Loucy (cell line): ENCODE data around the gene ANKRD39.

ENCODE experiments used
- H2AFZ ChIP-seq: fragments of 200-600 bp; sonication (generic); 2 replicates; pipeline ENCODE4 v1.6.0; 2016; ENCODE audit warnings: antibody characterized with exemption, mild to moderate bottlenecking, low read length, moderate library complexity
- H3F3A ChIP-seq: fragments of 200-600 bp; 2 replicates; pipeline ENCODE4 v1.6.0; 2016; ENCODE audit warnings: antibody characterized with exemption, low read depth, mild to moderate bottlenecking
- H3K27me3 ChIP-seq: fragments of 200-600 bp; sonication (generic); 2 replicates; pipeline ENCODE4 v1.6.1; 2014; ENCODE audit warnings: low read length, mild to moderate bottlenecking; ENCODE audit not compliant: insufficient read depth, poor library complexity, severe bottlenecking
- H3K36me3 ChIP-seq: fragments of 200-600 bp; sonication (generic); 2 replicates; pipeline ENCODE4 v1.6.1; 2016; ENCODE audit warnings: low read length; ENCODE audit not compliant: insufficient read depth
- H3K4me1 ChIP-seq: fragments of 200-600 bp; sonication (generic); 2 replicates; pipeline ENCODE4 v1.5.1; 2014; ENCODE audit warnings: low read length, mild to moderate bottlenecking; ENCODE audit not compliant: insufficient read depth, poor library complexity, severe bottlenecking
- H3K4me2 ChIP-seq: fragments of 200-600 bp; sonication (generic); 2 replicates; pipeline ENCODE4 v1.6.0; 2014; ENCODE audit warnings: antibody characterized with exemption, low read length, low read depth, mild to moderate bottlenecking; ENCODE audit not compliant: poor library complexity, severe bottlenecking
- H3K4me3 ChIP-seq: fragments of 200-600 bp; sonication (generic); 2 replicates; pipeline ENCODE4 v1.5.1; 2014; ENCODE audit warnings: low read length, mild to moderate bottlenecking, mixed read lengths; ENCODE audit not compliant: poor library complexity, severe bottlenecking
- H3K79me2 ChIP-seq: fragments of 200-600 bp; sonication (generic); 2 replicates; pipeline ENCODE4 v1.6.1; 2014; ENCODE audit warnings: low read length; ENCODE audit not compliant: insufficient read depth
- H3K9ac ChIP-seq: fragments of 200-600 bp; sonication (generic); 2 replicates; pipeline ENCODE4 v1.6.0; 2014; ENCODE audit warnings: mild to moderate bottlenecking, low read depth, low read length, moderate library complexity; ENCODE audit not compliant: poor library complexity, severe bottlenecking
- H3K9me2 ChIP-seq: fragments of 200-600 bp; sonication (generic); replicated peaks from 2 replicates; pipeline ENCODE4 v1.6.1; 2016; ENCODE audit warnings: low read depth, low read length, mixed read lengths
- H3K9me3 ChIP-seq: fragments of 200-600 bp; sonication (generic); 2 replicates; pipeline ENCODE4 v1.6.1; 2014; ENCODE audit warnings: mild to moderate bottlenecking, antibody characterized with exemption, low read length, low read depth; ENCODE audit not compliant: insufficient read depth
- H4K20me1 ChIP-seq: fragments of 200-600 bp; sonication (generic); 2 replicates; pipeline ENCODE4 v1.6.0; 2014; ENCODE audit warnings: antibody characterized with exemption, low read length, mild to moderate bottlenecking; ENCODE audit not compliant: insufficient read depth, poor library complexity, severe bottlenecking
- EZH2phosphoT487 ChIP-seq: fragments of 200-600 bp; IDR thresholded peaks from 2 replicates; pipeline ENCODE4 v1.6.1; 2018; ENCODE audit warnings: antibody characterized with exemption, mild to moderate bottlenecking, moderate library complexity, borderline replicate concordance
- TF ChIP-seq, protein P1 (sequence below): fragments of 200-600 bp; sonication (generic); conservative IDR thresholded peaks from 2 replicates; pipeline ENCODE4 v1.5.1; 2014; ENCODE audit warnings: mild to moderate bottlenecking, antibody characterized with exemption, low read length

The ANKRD39 gene

DNA sequence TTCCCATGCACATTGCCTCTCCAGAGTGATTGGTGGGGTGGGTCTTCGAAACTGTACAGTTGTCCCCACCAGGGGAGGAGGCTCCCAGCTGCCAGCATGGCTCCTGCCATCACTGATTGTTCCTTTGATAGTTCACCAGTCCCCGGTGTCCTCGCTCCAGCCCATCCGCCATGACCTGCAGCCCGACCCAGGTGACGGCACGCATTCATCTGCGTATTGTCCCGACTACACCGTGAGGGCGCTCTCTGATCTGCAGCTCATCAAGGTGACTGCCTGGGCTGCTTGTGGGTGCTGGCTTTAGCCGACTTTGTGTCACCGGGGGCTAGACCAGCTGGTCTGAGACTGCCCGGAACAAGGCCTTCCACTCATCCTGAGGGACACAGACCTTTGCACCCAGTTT lies 29.4 kb downstream of the ANKRD39 start:
- Histone ChIP-seq H3K4me3 (no peak overlapping the region), H3K9me3 (no peaks in the 10 kb centered on the region), H3K4me2 (no peak overlapping the region), H3K79me2 (peaks cover 12% of the 10 kb centered on the region), H3F3A (no peaks in the 10 kb centered on the region), H3K9ac (no peak overlapping the region), H3K27me3 (no peaks in the 10 kb centered on the region), H4K20me1 (peaks cover 12% of the 10 kb centered on the region), H3K4me1 (peaks cover 3% of the 10 kb centered on the region), H2AFZ (no peak overlapping the region), H3K36me3 (peaks cover 88% of the 10 kb centered on the region), H3K9me2 (no peaks in the 10 kb centered on the region)
- TF ChIP-seq EZH2phosphoT487, result no peak

DNA sequence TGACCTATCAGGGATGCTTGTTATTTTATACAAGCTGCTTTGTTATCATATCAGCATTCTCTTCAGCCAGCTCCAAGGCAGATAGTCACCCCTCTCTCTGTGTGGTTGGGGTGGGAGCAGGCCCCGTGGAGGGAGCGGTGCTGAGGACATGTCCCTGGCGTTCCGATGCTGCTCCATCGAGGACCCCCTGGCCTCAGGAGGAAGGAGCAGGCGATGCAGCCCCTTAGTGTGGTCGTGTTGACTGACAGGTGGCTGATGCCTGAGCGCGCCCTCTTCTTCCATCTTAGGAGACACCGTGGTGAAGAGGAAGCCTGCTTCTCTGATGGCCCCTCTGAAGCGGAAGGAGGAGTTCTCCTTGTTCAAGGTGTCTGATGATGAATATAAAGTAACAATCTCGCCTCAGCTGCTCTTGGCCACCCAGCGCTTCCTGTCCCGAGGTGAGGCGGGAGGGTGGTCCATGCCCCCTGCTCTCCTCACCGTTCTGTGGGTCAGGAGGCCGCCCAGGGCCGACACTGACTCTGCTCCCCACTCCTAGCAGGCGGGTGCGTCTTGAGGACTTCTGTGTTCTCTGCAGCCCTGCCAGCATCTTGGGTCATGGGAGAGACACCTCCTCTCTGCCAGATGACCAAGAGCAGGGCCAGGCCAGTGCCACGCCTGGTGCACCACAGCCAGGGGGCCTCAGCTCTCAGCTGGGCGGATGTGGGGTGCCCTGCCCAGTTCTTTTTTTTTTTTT lies 31.1 kb downstream of the ANKRD39 start:
- no peaks in the 10 kb centered on the region for H3F3A ChIP-seq
- peaks cover 24% of the 10 kb centered on the region for H4K20me1 ChIP-seq
- H2AFZ ChIP-seq, result no peak overlapping the region
- H3K36me3 ChIP-seq, result peaks cover 79% of the 10 kb centered on the region
- no peak overlapping the region for H3K4me2 ChIP-seq
- no peak overlapping the region for H3K4me3 ChIP-seq
- peaks cover 4% of the 10 kb centered on the region for H3K4me1 ChIP-seq
- H3K9me2 ChIP-seq, result no peaks in the 10 kb centered on the region
- peaks cover 26% of the 10 kb centered on the region for H3K79me2 ChIP-seq
- H3K9ac ChIP-seq, result no peak overlapping the region
- no peaks in the 10 kb centered on the region for H3K9me3 ChIP-seq
- H3K27me3 ChIP-seq, result no peaks in the 10 kb centered on the region
- TF ChIP-seq EZH2phosphoT487, result no peak
- TF ChIP-seq, protein P1, sequence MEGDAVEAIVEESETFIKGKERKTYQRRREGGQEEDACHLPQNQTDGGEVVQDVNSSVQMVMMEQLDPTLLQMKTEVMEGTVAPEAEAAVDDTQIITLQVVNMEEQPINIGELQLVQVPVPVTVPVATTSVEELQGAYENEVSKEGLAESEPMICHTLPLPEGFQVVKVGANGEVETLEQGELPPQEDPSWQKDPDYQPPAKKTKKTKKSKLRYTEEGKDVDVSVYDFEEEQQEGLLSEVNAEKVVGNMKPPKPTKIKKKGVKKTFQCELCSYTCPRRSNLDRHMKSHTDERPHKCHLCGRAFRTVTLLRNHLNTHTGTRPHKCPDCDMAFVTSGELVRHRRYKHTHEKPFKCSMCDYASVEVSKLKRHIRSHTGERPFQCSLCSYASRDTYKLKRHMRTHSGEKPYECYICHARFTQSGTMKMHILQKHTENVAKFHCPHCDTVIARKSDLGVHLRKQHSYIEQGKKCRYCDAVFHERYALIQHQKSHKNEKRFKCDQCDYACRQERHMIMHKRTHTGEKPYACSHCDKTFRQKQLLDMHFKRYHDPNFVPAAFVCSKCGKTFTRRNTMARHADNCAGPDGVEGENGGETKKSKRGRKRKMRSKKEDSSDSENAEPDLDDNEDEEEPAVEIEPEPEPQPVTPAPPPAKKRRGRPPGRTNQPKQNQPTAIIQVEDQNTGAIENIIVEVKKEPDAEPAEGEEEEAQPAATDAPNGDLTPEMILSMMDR, result no peak

DNA sequence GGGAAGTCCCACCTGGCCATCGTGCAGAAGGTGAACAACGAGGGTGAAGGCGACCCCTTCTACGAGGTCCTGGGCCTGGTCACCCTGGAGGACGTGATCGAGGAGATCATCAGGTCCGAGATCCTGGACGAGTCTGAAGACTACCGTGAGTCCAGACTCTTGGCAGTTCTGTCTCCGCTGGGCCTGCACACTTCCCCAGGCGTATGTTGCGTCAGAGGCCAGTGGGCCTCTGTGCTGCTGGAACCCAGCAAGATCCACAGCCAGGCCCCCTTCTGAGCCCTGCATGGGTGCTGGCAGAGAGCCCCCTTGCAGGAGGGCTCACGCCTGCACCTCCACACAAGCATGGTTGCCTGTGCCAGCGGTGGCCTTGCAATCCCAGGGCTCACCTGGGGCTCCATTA lies 32.8 kb downstream of the ANKRD39 start:
- H3K36me3 ChIP-seq, result peaks cover 62% of the 10 kb centered on the region
- peaks cover 40% of the 10 kb centered on the region for H4K20me1 ChIP-seq

More for the DNA sequence above, 32.8 kb downstream of the ANKRD39 start:
- no peaks in the 10 kb centered on the region for H3K27me3 ChIP-seq
- H3K9ac ChIP-seq, result no peak overlapping the region
- no peaks in the 10 kb centered on the region for H3F3A ChIP-seq
- H3K4me1 ChIP-seq, result peaks cover 20% of the 10 kb centered on the region
- peaks cover 43% of the 10 kb centered on the region for H3K79me2 ChIP-seq
- TF ChIP-seq, protein P1, result no peak
- no peak for TF ChIP-seq EZH2phosphoT487
- no peak overlapping the region for H3K4me3 ChIP-seq
- no peaks in the 10 kb centered on the region for H3K9me3 ChIP-seq
- H3K4me2 ChIP-seq, result no peak overlapping the region
- no peak overlapping the region for H2AFZ ChIP-seq
- no peaks in the 10 kb centered on the region for H3K9me2 ChIP-seq
